Measurements from ENCODE around the gene METRN.

DNA sequence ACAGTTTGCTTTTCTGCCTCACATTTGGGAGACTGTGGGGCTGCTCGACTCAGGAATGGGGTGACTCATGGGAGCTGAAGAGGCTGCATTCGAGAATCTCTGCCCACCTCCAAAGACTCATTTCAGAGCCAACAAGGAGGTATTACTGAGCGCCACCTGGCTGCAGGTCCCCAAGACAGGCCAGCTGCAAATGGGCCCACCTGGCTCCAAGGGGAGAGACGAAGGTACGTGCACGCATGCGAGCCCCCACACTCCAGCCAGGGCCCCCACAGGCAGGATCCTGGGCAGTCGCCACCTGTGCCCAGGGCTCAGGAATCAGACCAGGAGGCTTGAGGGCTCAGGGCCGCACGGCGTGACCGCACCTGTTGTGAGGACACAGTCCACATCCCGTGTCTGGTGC is 18.0 kb downstream of the METRN start:
- no peak for TF ChIP-seq EZH2phosphoT487 (IDR thresholded peaks at IDR 0.05; ENCODE audit: insufficient read depth, low read depth)
- no peak for TF ChIP-seq EZH2 (IDR thresholded peaks at IDR 0.05; ENCODE audit: insufficient read depth, poor library complexity, severe bottlenecking)
